Right ventricle myocardium superior (tissue), 1 donor: ENCODE data around the gene TAL1. TPM values are rescaled to one million over a fixed set of nuclear protein-coding genes. Genes with fewer than 3 reads are reported as not detected.

ENCODE experiments used
- ATAC-seq: fragments of 200-7000 bp; cut with Tn5 transposase; one replicate; pipeline ENCODE4 v1.9.1; 2020; ENCODE audit warnings: mild to moderate bottlenecking; ENCODE audit not compliant: poor library complexity
- DNase-seq: peaks from one replicate; pipeline ENCODE4 v3.0.0-alpha.2; 2020
- intact Hi-C: fragments of 100-400 bp; cut with DNase I; formaldehyde crosslinking; loops from one replicate; pipeline ENCODE4 v1.11.2; 2022
- total RNA-seq: library from RNA; stranded (reverse); fragmentation: NEBNext Ultra II Directional; extraction: Animal tissue kit (Norgen Biotek cat#: 25700); gene quantifications from one replicate; pipeline ENCODE4 v1.2.1, GENCODE V29; 2021
- donor health status: DM: no; HTN: yes; CAD: no; lungs with severe emphysema.

TAL1 gene
- total RNA-seq, 1 donor from 2014 or later: 3.8 TPM

DNA sequence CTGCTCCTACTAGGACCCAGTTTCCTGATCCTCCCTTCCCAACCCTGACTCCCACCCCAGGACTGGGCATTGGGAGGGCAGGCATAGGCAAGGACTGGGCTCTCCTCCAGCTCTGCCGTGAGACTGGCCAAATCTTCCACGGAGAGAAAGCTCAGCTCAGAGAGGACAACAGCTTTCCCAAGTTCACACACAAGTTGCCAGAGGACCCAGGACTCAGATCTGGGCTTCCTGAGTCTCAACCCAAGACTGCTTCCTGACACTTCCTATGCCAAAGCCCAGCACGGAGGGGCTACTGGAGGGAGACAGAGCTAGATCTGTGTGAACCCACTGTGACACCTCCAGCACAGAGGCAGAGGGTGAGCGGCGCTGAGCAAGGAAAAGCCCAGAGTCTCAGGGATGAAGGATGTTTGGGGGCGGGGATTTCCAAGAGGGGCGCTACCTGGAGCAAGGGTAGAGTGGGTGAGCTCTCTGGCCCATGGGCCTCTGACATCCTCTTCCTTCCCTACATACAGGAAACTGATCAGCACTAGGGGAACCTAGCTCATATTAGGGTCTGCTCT, 49.3 kb downstream of the TAL1 start:
- ATAC-seq (no peak), DNase-seq (no peak)
- intact Hi-C loops: loop anchor here (10.0 kb wide), 1 partner anchor 252 kb away; the partner anchor contains the start of gene FOXD2

DNA sequence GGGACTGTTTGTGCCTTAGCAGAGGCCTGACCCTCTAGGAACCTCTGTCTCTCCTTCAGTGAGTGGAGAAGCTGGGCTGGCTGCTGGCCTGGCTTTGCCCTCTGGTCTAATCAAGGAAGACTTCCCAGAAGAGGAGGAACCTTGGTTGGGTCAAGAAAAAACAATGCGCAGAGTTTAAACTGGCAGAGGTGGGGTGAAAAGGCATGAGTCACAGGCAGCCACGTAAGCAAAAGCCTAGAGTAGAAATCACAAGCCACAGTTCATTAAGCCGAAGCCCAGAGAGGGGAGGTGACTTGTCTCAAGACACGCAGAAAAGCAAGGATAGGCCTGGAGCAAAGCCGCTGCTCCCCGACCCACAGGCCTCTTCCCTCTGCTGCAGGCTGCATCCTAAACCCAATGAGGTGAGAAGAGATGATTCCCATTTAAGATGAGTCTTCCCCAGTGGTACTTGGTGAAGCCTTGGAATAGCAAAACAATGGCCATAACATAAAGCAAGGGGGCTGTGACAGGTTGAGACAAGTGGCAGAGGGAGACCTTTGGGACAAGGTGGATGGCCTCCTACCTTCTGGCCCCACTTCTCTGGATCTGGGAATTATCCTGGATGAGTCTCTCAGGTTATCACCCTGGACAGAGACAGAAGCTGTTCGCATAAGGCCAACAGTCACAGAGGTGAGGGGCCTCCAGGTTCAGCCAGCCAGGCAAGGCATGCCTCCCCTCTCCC, 49.9 kb downstream of the TAL1 start:
- intact Hi-C loops: loop anchor here (10.0 kb wide), 1 partner anchor 253 kb away; the partner anchor contains the start of gene FOXD2
- ATAC-seq (no peak), DNase-seq (no peak)

DNA sequence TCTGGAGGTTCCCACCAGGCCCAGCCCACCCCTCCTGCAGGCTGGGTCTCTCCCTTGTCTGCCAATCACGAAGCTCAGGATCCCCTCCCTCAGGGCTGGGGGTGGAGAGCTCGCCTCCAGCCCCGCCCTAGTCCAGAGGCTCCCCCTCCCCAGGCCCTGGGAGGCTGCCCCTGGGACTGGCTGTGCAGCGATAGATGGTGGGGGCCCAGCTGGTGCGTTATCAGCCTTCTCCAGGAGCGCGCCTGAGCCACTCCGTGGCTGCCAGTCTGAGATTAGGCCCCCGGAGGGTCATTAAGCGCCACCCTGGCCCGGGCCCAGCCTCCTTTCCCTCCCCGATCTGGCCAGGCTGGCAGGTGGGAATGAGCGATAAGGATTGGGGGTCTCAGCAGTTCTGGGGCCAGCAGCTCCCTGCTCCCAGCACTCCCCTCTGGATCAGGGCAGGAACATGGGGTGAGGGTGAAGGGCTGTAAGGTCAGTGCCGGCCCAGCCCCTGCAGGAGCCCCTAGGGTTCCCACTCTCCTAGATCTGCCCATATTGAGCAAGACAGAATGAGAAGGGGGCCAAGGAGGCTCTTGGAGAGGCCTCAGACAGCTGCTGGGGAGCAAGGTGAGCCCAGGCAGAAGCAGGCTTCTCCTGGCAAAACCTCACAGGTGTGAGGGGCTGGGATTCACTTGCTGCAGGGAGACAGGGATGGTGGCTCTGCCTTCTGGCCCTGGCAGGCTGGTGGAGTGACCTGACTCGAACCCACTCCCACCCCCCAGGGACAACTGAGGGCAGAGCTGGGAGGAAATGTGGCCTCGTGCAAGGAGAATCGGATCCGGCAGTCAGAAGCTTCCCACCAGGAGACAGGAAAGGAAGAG, 50.7 kb downstream of the TAL1 start:
- no peak for DNase-seq
- intact Hi-C loops: loop anchor here (10.0 kb wide), 1 partner anchor 253 kb away; the partner anchor contains the start of gene FOXD2
- no peak for ATAC-seq

DNA sequence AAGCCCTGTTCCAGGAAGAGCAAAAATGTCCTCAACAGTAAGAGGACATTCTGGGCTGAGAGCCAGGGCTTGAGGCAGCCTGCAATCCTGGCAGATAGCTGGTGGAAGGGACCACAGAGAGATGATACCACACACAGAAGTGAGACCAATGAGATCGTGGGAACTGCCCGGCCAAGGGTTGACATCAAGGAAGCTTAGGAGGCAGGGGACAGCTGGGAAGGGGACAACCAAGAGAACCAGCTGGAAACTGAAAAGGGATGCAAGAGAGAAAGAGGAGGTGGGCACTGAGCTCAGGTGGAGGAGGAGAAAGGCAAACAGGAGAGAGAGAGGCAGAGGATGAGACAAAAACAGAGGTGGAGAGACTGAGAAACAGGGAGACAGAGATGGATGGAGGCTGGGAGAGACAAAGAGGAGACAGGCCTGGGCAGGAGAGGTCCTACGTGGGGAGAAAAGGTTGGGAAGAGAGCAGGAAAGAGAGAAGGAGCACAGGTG, 51.4 kb downstream of the TAL1 start:
- DNase-seq: no peak
- intact Hi-C loops: loop anchor here (10.0 kb wide), 1 partner anchor 254 kb away; the partner anchor contains the start of gene FOXD2
- ATAC-seq: no peak

DNA sequence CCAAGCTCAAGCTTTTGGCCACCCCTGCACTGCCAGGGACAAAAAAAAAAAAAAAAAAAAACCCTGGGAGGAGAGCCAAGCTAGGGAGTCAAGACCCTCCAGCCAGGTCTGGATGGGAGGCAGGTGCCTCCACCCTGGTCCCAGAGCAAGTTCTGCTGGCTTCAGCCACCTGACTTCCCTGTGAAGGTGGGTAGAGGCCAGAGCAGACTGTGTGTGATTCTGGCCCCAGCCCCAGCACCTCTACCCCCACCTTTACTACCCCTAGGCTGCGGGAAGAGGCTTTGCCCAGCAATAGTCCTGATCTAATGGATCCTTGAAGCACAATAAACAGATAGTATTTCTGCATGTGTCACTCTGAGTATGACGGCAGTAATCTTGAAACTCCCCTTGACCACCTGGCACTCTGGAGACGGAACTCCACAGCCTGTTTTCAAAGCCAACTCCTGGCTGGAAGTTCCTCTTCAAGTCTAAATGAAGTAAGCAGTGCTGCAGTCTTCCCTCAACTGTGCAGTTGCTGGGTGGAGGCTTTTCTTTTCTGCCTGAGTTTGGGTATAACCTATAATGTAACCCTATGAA, 51.9 kb downstream of the TAL1 start:
- ATAC-seq (no peak), DNase-seq (no peak)
- intact Hi-C loops: loop anchor here (5.0 to 10.0 kb wide), 3 partner anchors 255 to 532 kb away; partner anchors contain the start of gene FOXD2

DNA sequence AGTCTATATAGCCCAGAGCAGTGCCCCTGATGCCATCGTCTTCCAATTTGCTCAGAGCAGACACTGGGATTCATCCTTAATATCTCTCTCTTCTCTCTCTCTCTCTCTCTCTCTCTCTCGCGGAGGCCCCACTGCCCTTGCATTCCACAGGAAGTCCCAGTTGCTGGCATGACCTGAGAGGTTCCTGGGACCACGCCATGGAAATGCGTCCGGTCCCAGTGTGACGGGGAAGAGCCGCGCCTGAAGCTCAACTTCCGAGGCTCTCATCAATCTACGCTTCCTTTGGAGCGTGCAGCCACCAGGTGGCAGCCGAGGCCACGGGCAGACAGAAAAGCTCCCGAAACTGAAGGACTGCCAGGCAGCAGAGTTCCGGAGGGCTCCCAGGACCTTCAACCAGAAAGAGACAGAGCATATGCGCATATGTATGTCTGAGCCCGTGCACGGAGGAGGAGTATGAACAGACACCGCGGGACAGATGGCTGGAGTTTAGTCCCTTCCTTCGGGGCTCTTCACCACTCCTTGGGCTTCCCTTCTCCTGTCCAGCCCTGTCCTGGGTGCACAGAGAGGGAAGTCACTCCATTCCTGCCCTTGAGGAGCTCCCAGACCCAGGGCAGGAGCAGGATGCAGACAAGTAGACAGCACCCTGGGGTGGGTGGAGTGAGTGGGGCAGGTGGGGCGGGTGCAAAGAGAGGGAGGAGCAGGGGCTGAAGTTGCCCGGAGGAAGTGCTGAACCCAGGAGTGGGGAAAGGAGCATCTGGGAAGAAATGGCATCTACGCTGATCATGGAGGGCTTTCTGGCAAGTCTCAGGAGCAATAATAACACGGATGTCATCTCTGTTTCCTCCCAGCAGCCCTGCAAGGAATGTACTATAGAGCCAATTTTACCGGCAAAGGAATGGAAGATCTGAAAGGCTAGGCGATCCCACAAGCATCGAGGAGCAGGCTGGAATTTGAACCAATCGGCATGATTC, 52.7 kb downstream of the TAL1 start:
- DNase-seq (peak; percentile 95), ATAC-seq (peak; percentile 94)
- intact Hi-C loops: loop anchor here (5.0 to 10.0 kb wide), 2 partner anchors 435 to 533 kb away; no protein-coding TSS in a partner anchor

DNA sequence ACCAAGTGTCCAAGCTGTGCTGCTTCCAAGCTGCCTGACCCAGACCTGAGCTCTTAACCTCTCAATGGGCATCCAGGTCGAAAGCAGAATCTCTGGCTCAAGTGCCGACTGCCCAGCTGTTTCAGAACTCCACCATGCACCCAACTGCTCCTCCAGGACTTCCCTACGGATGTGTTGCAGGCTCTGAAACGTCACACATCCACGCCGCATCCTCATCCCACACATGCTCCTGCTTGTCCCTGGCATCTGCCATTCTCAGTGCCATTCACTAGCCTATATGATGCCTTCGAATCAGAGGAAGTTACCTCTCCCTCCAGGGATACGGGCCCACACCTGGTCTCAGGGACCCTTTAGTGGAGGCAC, 53.4 kb downstream of the TAL1 start:
- ATAC-seq (no peak), DNase-seq (no peak)
- intact Hi-C loops: loop anchor here (5.0 to 10.0 kb wide), 2 partner anchors 434 to 534 kb away; no protein-coding TSS in a partner anchor

DNA sequence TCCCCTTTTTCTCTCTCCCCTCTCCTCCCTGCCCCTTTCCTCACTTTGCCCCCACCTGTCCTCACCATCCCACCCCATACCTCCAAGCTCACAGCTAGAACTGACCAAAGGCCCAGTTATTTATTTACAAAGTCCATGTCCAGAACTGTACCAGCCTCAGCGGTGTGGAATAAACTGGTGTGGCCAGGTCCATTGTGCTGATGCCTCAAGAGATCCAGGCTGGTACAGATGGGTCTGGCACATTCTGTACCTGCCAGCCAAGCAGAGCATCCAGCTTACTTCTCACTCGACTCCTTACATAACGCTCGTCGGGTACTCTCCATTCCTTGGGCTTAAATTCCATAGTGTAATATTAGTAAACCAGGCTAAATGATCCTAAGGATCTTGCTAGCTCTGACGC, 54.0 kb downstream of the TAL1 start:
- intact Hi-C loops: loop anchor here (5.0 to 10.0 kb wide), 2 partner anchors 433 to 534 kb away; no protein-coding TSS in a partner anchor
- no peak for DNase-seq
- ATAC-seq: no peak

DNA sequence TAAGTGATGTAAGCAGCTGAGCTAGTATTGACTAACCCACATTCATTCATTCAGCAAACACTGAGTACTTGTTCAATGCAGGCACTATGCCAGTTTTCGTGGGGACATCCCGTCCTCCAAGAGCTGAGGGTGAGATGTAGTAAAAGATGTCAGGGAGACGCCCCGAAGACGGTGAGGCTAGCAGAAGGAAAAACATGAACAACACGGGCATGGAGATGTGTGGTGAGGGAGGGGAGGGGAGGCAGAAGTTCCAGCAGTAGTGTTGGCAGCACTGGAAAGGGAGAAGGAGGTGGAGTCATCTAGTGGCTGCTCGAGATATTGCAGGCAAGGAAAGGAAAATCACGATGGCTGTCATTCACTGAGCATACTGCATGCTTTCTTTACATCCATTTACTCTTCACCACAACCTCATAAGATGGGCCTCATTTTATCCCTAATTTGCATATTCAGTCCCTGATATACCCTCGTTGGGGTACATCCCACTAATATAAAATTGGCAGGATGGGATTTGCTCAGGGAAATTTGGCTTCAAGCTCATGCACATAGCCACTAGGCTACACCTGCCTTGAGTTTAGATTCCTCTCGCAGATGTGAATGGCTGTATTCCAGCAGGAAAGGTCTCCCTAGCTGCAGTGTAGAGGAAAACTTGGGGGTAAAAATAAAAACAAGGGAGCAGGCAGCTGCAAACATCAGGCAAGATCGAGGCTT, 56.6 kb downstream of the TAL1 start:
- no peak for DNase-seq
- peak; percentile 55 for ATAC-seq
- intact Hi-C loops: loop anchor here (5.0 to 10.0 kb wide), 2 partner anchors 431 to 537 kb away; no protein-coding TSS in a partner anchor

DNA sequence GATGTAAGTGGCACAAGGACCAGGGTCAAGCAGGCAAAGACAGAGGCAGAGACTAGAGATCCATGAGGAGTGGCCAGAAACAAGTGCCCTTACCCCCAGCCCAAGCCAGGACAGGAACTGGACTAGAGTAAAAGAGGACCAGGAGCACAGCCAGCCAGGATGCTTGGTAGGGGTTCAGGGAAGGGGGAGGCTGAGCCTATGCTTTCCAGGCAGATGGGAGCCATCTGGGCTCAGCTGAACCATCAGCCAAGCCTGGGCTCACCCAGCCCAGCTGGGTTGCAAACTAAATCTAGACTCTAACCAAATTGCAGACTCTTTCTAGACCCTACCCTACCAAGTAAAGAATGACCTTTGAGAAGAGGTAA, 57.4 kb downstream of the TAL1 start:
- intact Hi-C loops: loop anchor here (5.0 to 10.0 kb wide), 2 partner anchors 430 to 538 kb away; no protein-coding TSS in a partner anchor
- no peak for ATAC-seq

DNA sequence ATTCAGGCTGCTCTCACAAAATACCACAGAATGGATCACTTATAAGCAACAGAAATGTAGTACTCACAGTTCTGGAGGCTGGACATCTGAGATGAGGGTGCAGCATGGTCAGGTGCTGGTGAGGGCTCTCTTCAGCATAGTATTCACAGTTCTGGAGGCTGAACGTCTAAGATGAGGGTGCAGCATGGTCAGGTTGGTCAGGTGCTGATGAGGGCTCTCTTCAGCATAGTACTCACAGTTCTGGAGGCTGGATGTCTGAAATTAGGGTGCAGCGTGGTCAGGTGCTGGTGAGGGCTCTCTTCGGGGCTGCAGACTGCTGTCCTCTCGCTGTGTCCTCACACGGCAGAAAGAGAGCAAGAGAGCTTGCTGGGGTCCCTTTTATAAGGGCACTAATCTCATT, 59.2 kb downstream of the TAL1 start:
- DNase-seq: no peak
- intact Hi-C loops: loop anchor here (10.0 kb wide), 1 partner anchor 428 kb away; no protein-coding TSS in a partner anchor
- ATAC-seq: no peak

More for the DNA sequence above, 57.4 kb downstream of the TAL1 start:
- no peak for DNase-seq

Other genes starting within 250 kb of the TAL1 start
- 1.9 TPM for gene CYP4X1, start 208.6 kb downstream of the TAL1 start, total RNA-seq
- 0.86 TPM for gene CYP4Z1, start 165.0 kb downstream of the TAL1 start, total RNA-seq
- 0.16 TPM for gene CYP4A22, start 94.8 kb downstream of the TAL1 start, total RNA-seq
- not detected for gene PDZK1IP1, start 42.2 kb downstream of the TAL1 start, total RNA-seq
- 0.65 TPM for gene STIL, start 81.9 kb upstream of the TAL1 start, total RNA-seq
- gene CMPK1, start 101.6 kb upstream of the TAL1 start, total RNA-seq: 75.0 TPM
- gene FOXE3, start 184.1 kb upstream of the TAL1 start, total RNA-seq: not detected
- gene FOXD2, start 205.8 kb upstream of the TAL1 start, total RNA-seq: not detected